DOHH2 (cell line): ENCODE data around the gene ZBTB3.

Source experiments
- CTCF ChIP-seq: fragments of 200-600 bp; sonication (generic); IDR thresholded peaks from one replicate; pipeline ENCODE4 v1.5.1; 2014; ENCODE audit warnings: antibody characterized with exemption, mild to moderate bottlenecking, low read depth, low read length; ENCODE audit not compliant: poor library complexity, severe bottlenecking
- EZH2phosphoT487 ChIP-seq: fragments of 200-600 bp; sonication (generic); IDR thresholded peaks from 2 replicates; pipeline ENCODE4 v1.6.1; 2017; ENCODE audit warnings: borderline replicate concordance, mild to moderate bottlenecking, antibody characterized with exemption, low read length, moderate library complexity, mixed read lengths

DNA sequence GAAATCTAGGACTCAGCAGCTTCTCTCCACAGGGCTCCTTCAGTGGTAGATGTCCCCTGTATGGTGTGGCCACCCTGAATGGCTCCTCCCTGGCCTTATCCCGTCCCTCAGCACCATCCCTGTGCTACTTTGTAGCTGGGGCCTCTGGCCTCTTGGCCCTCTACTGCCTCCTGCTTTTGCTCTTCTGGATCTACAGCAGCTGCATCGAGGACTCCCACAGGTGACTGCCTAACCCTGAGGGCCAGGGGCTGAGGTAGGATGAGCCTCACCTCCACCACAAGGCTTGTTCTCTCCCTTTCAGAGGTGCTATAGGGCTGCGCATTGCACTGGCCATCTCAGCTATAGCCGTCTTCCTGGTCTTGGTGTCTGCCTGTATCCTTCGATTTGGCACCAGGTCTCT, 35.0 kb upstream of the ZBTB3 start:
- TF ChIP-seq CTCF (no peak), EZH2phosphoT487 (no peak)
